Keratinocyte (primary cell): ENCODE data around the gene ARHGAP45. TPM values are rescaled to one million over a fixed set of nuclear protein-coding genes. Genes with fewer than 3 reads are reported as not detected.

Experiments used
- DNase-seq: peaks from one replicate; pipeline ENCODE4 v3.0.0-alpha.2; 2011; ENCODE audit warnings: low read depth, missing footprints, low spot score
- FAIRE-seq: peaks from 2 replicates; lab custom pipeline; 2011; peaks lifted over from hg19 to GRCh38; lab: Jason Lieb, UNC
- H2AFZ ChIP-seq: 2 replicates; pipeline ENCODE4 v1.6.0; 2012; ENCODE audit warnings: low read length, control low read depth, inconsistent platforms; ENCODE audit not compliant: control insufficient read depth
- H3K27ac ChIP-seq: 2 replicates; pipeline ENCODE4 v1.5.1; 2011; ENCODE audit warnings: low read length; ENCODE audit not compliant: control insufficient read depth, insufficient read depth
- H3K27me3 ChIP-seq: 3 replicates; pipeline ENCODE4 v1.6.0; 2011; ENCODE audit warnings: low read length; ENCODE audit not compliant: control insufficient read depth, insufficient read depth; ENCODE audit errors: extremely low read depth
- H3K36me3 ChIP-seq, 2 experiments: 2 replicates in 1 of 2; 3 replicates in 1 of 2; pipeline ENCODE4 v1.5.1; 2011; ENCODE audit warnings: low read length in 2 of 2, mild to moderate bottlenecking in 1 of 2; ENCODE audit not compliant: control insufficient read depth in 2 of 2, insufficient read depth in 2 of 2; ENCODE audit errors: extremely low read depth in 1 of 2
- H3K4me1 ChIP-seq: 3 replicates; pipeline ENCODE4 v1.5.1; 2011; ENCODE audit warnings: low read length; ENCODE audit not compliant: control insufficient read depth, insufficient read depth; ENCODE audit errors: extremely low read depth
- H3K4me2 ChIP-seq: 3 replicates; pipeline ENCODE4 v1.6.0; 2011; ENCODE audit warnings: low read depth, low read length; ENCODE audit not compliant: control insufficient read depth, insufficient read depth; ENCODE audit errors: extremely low read depth
- H3K4me3 ChIP-seq, 3 experiments: fragments of 200-600 bp in 1 of 3; sonication (generic) in 1 of 3; 2 replicates in 2 of 3; 3 replicates in 1 of 3; pipeline ENCODE4 v1.5.1; 2011 to 2016; ENCODE audit warnings: low read length in 3 of 3, mild to moderate bottlenecking in 3 of 3, control low read depth in 2 of 3, inconsistent platforms in 1 of 3, low read depth in 1 of 3, mixed read lengths in 1 of 3, mixed run types in 1 of 3, moderate library complexity in 1 of 3; ENCODE audit not compliant: control insufficient read depth in 2 of 3, insufficient read depth in 2 of 3; ENCODE audit errors: extremely low read depth in 1 of 3
- H3K79me2 ChIP-seq: 2 replicates; pipeline ENCODE4 v1.6.0; 2012; ENCODE audit warnings: low read length; ENCODE audit not compliant: control insufficient read depth, insufficient read depth
- H3K9ac ChIP-seq: 3 replicates; pipeline ENCODE4 v1.6.0; 2011; ENCODE audit warnings: low read length; ENCODE audit not compliant: control insufficient read depth, insufficient read depth; ENCODE audit errors: extremely low read depth
- H3K9me1 ChIP-seq: 3 replicates; pipeline ENCODE4 v1.6.0; 2011; ENCODE audit warnings: low read length; ENCODE audit not compliant: control insufficient read depth, insufficient read depth; ENCODE audit errors: extremely low read depth
- H3K9me3 ChIP-seq: 2 replicates; pipeline ENCODE4 v1.5.1; 2012; ENCODE audit warnings: low read depth, low read length; ENCODE audit not compliant: control insufficient read depth
- H4K20me1 ChIP-seq: 3 replicates; pipeline ENCODE4 v1.6.0; 2011; ENCODE audit warnings: low read length; ENCODE audit not compliant: control insufficient read depth, insufficient read depth; ENCODE audit errors: extremely low read depth
- CTCF ChIP-seq, 3 experiments: IDR thresholded peaks in 1 of 3; conservative IDR thresholded peaks in 1 of 3; optimal IDR thresholded peaks in 1 of 3; 2 replicates in 2 of 3; 3 replicates in 1 of 3; pipeline versions ENCODE3 to v1.5.1; 2011; ENCODE audit warnings: low read length in 3 of 3, mild to moderate bottlenecking in 3 of 3, moderate library complexity in 2 of 3, control low read depth in 1 of 3, inconsistent platforms in 1 of 3; ENCODE audit not compliant: insufficient read depth in 2 of 3; ENCODE audit errors: extremely low read depth in 1 of 3
- EZH2 ChIP-seq: IDR thresholded peaks from one replicate; pipeline ENCODE4 v1.6.1; 2012; ENCODE audit warnings: inconsistent platforms, mild to moderate bottlenecking, low read length, moderate library complexity
- dilution Hi-C: fragments of 300-500 bp; cut with MboI; formaldehyde crosslinking; loops from one replicate; pipeline ENCODE4 v1.7.0; 2020; ENCODE audit warnings: low sequenced_read_pairs; ENCODE audit not compliant: extremely low pct_ligation_motif_present
- polyA plus RNA-seq, 5 experiments: library from polyadenylated mRNA; depleted of rRNA in 3 of 5; stranded (reverse) in 3 of 5; stranded (forward) in 1 of 5; unstranded in 1 of 5; fragments of >200 nt; gene quantifications; 1 replicate in 1 of 5; 2 replicates in 3 of 5; 3 replicates in 1 of 5; pipeline versions ENCODE4 v1.2.1 to v1.2.3, GENCODE V29; 2011 to 2012; ENCODE audit warnings: missing spikeins in 2 of 5, low read depth in 1 of 5, low replicate concordance in 1 of 5

Gene ARHGAP45
- polyA plus RNA-seq, 1 donor (not counting 4 experiments of a cell fraction or from before 2014, with no cell fraction given) = 0.56 TPM

GRCh38 chr19:1119475-1120217, 52.7 kb downstream of the ARHGAP45 start:
- no peaks in the 10 kb centered on the region for H3K27me3 ChIP-seq
- DNase-seq (no peak), FAIRE-seq (no peak)
- H3K9me3 ChIP-seq = no peaks in the 10 kb centered on the region
- H3K79me2 ChIP-seq = no peaks in the 10 kb centered on the region
- TF ChIP-seq EZH2 (no peak), CTCF (optimal IDR thresholded peaks at IDR 0.05 in 1 of 3, IDR thresholded peaks at IDR 0.05 in 1 of 3, conservative IDR thresholded peaks at IDR 0.05 in 1 of 3; ENCODE audit: extremely low read depth in 1 of 3, insufficient read depth in 2 of 3, low read length in 3 of 3) (no peak)
- no peaks in the 10 kb centered on the region for H3K9me1 ChIP-seq
- no peak overlapping the region for H2AFZ ChIP-seq
- H3K27ac ChIP-seq = no peak overlapping the region
- no peak overlapping the region for H3K4me2 ChIP-seq
- H3K9ac ChIP-seq = no peak overlapping the region
- no peaks in the 10 kb centered on the region for H3K4me1 ChIP-seq
- peaks cover 4% of the 10 kb centered on the region for H4K20me1 ChIP-seq
- dilution Hi-C loops = no loop called here
- peaks cover 44 to 58% of the 10 kb centered on the region in 2 experiments for H3K36me3 ChIP-seq
- H3K4me3 ChIP-seq = no peak overlapping the region

GRCh38 chr19:1121395-1121794, 54.4 kb downstream of the ARHGAP45 start:
- Histone ChIP-seq H3K9me3 (no peaks in the 10 kb centered on the region), H3K9me1 (no peaks in the 10 kb centered on the region), H3K79me2 (no peaks in the 10 kb centered on the region), H4K20me1 (peaks cover 4% of the 10 kb centered on the region), H3K4me1 (no peaks in the 10 kb centered on the region), H3K27ac (no peak overlapping the region), H2AFZ (no peak overlapping the region), H3K4me3 (no peak overlapping the region), H3K4me2 (no peak overlapping the region), H3K27me3 (no peaks in the 10 kb centered on the region), H3K9ac (no peak overlapping the region), H3K36me3 (peaks cover 45 to 60% of the 10 kb centered on the region in 2 experiments)
- dilution Hi-C loops = no loop called here
- TF ChIP-seq CTCF (optimal IDR thresholded peaks at IDR 0.05 in 1 of 3, IDR thresholded peaks at IDR 0.05 in 1 of 3, conservative IDR thresholded peaks at IDR 0.05 in 1 of 3; ENCODE audit: extremely low read depth in 1 of 3, insufficient read depth in 2 of 3, low read length in 3 of 3) = no peak
- TF ChIP-seq EZH2 = no peak
- no peak for DNase-seq
- FAIRE-seq = no peak
